Spinal cord (tissue), 10 donors: ENCODE data around the gene PITRM1. TPM values are rescaled to one million over a fixed set of nuclear protein-coding genes. Genes with fewer than 3 reads are reported as not detected.
A peak's percentile ranks its signal among the peaks of the same experiment; 100 is the strongest.

Source experiments
- DNase-seq, 6 donors: peaks; one replicate each; pipeline versions ENCODE4 v3.0.0 to v3.0.0-alpha.2; 2013 to 2015; ENCODE audit warnings: low spot score in 6 of 6, low read depth in 4 of 6
- H3K27ac ChIP-seq: one replicate; pipeline ENCODE4 v1.5.1; 2013; ENCODE audit warnings: low read depth, low read length, control low read depth
- H3K27me3 ChIP-seq: one replicate; pipeline ENCODE4 v1.6.1; 2013; ENCODE audit warnings: low read length; ENCODE audit not compliant: control insufficient read depth, insufficient read depth
- H3K36me3 ChIP-seq: one replicate; pipeline ENCODE4 v1.6.1; 2013; ENCODE audit warnings: low read length; ENCODE audit not compliant: control insufficient read depth, insufficient read depth
- H3K4me1 ChIP-seq: one replicate; pipeline ENCODE4 v1.6.1; 2013; ENCODE audit warnings: low read length; ENCODE audit not compliant: control insufficient read depth, insufficient read depth
- H3K4me3 ChIP-seq: one replicate; pipeline ENCODE4 v1.5.1; 2013; ENCODE audit warnings: low read depth, low read length, control low read depth
- H3K9me3 ChIP-seq: one replicate; pipeline ENCODE4 v1.6.1; 2013; ENCODE audit warnings: low read length; ENCODE audit not compliant: control insufficient read depth, insufficient read depth
- WGBS: methylation state at CpG from one replicate; pipeline ENCODE4 v1.1.5; 2013; ENCODE audit warnings: missing lambda C conversion rate; ENCODE audit not compliant: insufficient coverage; 5-methylcytosine and 5-hydroxymethylcytosine counted together
- polyA plus RNA-seq, 2 donors: library from polyadenylated mRNA; unstranded; fragments of 120-200 nt; gene quantifications; one replicate each; pipeline ENCODE4 v1.2.1, GENCODE V29; 2013; ENCODE audit not compliant: insufficient read length in 2 of 2
- total RNA-seq, 2 donors: library from RNA; depleted of rRNA in 1 of 2; stranded (reverse); fragments of 120-200 nt in 1 of 2; fragments of >200 nt in 1 of 2; gene quantifications; one replicate each; pipeline versions ENCODE4 v1.2.3 to v1.2.4, GENCODE V29; 2013 to 2014
- donor health status: healthy.

Gene PITRM1
- total and polyA plus RNA-seq, 4 donors, result 60.0 to 103 (median 80.3) TPM

DNA sequence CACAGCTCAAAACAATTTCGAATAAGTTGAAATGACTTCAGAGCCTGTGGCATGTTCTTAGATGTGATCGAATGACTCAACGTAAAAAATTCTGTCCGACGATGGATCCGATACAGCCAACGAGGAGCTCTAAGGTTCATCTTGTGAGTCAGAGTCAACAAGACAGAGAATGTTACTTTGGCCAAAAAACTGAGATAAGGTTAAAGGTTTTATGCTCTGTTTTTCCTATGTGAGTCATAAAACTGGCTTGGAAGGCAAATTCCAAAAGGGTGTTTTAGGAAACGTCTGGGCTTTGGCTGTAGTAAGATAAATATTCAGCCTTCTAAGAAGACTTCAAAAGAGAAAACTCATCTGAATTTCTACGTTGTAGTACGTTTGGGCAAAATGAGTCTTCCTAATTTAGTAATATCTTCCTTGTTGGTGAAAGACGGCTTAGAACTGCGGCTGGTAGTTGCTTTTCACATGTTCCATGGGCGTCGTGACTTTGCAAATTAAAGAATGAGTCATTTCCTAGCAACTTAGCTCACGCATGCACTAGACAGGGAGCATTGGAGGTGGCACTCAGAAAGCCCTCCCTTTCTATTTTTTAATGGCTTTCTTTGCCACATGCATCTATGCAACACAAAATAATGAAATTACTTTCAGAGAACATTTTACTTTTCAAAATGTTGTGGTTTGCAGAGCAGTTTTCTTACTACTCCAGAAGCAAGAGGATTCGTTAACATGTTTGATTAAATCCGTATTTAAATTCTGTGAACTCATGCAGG is 77.0 kb downstream of the PITRM1 start:
- 68% methylated on average over 14 of the region's 17 CpGs for WGBS
- H3K27ac ChIP-seq, result peak overlapping the region; percentile 66
- peaks cover 12% of the 10 kb centered on the region for H3K4me1 ChIP-seq
- H3K27me3 ChIP-seq, result no peaks in the 10 kb centered on the region
- H3K4me3 ChIP-seq, result no peak overlapping the region
- H3K36me3 ChIP-seq, result peaks cover 14% of the 10 kb centered on the region
- no peaks in the 10 kb centered on the region for H3K9me3 ChIP-seq
- DNase-seq, result peak in 1 of 6 donors; percentile 69

DNA sequence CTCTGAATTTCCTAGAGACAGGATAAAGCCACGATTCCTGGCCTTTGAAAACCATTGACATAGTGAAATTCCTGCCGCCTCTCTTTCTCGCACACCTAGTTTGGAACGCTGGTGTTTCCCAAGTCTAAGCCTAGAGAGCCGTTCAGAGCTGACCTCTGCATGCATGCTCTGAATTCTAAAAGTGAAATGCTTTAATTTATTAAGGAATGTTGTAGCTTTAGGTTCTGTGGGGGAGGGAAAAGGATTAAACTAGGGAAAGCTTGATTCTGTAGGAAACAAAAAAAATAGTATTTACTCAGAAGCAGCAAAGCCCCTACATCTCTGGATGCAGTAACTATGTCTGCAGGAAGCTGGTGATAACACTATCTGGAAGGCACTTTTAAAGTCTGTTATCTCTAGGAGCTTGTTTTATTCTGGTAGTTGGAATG is 78.0 kb downstream of the PITRM1 start:
- Histone ChIP-seq H3K27me3 (no peaks in the 10 kb centered on the region), H3K36me3 (peaks cover 5% of the 10 kb centered on the region), H3K4me1 (peaks cover 18% of the 10 kb centered on the region), H3K4me3 (no peak overlapping the region), H3K9me3 (no peaks in the 10 kb centered on the region), H3K27ac (peak overlapping the region; percentile 66)
- WGBS, result 69% methylated on average over 5 of the region's 5 CpGs
- no peak for DNase-seq

DNA sequence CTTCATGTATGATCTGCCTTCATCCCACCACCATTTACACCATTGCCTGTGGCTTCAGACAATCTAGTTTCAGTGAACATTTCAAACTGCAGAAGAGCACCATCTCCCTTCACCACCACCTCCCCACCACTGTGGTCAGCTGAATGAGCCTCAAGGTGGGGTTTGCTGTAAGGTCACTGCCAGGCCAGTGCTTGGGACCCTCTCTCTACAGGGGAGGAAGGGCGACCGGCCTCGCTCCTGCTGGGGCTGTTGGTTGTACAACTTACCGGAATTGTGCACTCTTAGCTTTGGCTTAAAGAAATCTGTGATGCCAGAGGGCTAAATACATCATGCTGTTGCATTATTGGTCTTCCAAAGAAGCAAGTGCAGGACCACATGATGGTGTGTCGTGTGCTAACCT is 78.6 kb downstream of the PITRM1 start:
- WGBS, result 100% methylated on average over 4 of the region's 5 CpGs
- H3K4me1 ChIP-seq, result peaks cover 18% of the 10 kb centered on the region
- no peak overlapping the region for H3K27ac ChIP-seq

GRCh38 chr10:3091921-3092320 is 80.7 kb downstream of the PITRM1 start:
- no peak for DNase-seq
- Histone ChIP-seq H3K27ac (no peak overlapping the region), H3K4me3 (no peak overlapping the region), H3K27me3 (no peaks in the 10 kb centered on the region), H3K36me3 (no peaks in the 10 kb centered on the region), H3K4me1 (peaks cover 22% of the 10 kb centered on the region), H3K9me3 (no peaks in the 10 kb centered on the region)
- WGBS, result 85% methylated on average over 4 of the region's 5 CpGs

More for the DNA sequence above, 78.6 kb downstream of the PITRM1 start:
- DNase-seq, result no peak
- H3K36me3 ChIP-seq, result no peaks in the 10 kb centered on the region
- no peaks in the 10 kb centered on the region for H3K27me3 ChIP-seq
- no peak overlapping the region for H3K4me3 ChIP-seq
- H3K9me3 ChIP-seq, result no peaks in the 10 kb centered on the region

DNA sequence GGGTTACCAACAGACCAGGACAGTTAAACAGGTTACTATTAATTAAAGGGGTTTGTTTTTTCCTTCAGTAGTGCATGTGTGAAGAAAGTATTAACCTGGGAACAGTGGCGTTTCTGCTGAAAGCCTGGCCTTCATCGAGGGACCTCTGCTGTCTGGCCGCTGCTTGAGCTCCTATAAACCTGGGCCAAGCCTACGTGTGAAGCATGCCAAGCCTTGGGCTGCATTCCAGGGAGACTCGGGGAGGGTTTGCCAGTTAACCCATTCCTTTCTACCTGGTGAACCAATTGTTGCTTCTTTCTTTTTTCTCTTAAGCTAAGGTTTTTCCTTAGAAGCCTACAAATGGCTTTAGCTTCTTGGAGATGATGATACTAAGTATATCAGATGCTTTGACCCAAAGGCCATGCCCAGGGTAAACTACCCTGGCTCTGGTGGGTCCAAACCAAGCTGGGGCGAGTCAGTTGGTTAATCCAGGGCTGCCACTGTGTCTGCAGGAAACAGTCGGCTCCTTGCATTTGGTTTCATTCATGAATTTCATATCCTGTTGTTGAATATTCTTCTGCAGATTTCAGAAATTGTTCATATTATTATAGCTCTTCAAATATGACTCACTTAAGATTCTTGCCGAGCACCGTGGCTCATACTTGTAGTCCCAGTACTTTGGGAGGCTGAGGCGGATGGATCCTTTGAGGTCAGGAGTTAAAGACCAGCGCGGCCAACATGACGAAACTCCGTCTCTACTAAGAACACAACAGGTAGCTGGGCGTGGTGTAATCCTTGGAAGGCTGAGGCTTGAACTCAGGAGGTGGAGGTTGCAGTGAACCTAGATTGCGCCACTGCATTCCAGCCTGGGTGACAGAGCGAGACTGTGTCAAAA is 81.4 kb downstream of the PITRM1 start:
- WGBS, result 33% methylated on average over 11 of the region's 17 CpGs
- Histone ChIP-seq H3K27ac (peak overlapping the region; percentile 6), H3K4me3 (no peak overlapping the region), H3K4me1 (peaks cover 17% of the 10 kb centered on the region), H3K27me3 (no peaks in the 10 kb centered on the region), H3K9me3 (no peaks in the 10 kb centered on the region), H3K36me3 (no peaks in the 10 kb centered on the region)
- peak in 2 of 6 donors; percentile 84 to 88 for DNase-seq

GRCh38 chr10:3090388-3090787 is 82.2 kb downstream of the PITRM1 start:
- Histone ChIP-seq H3K27ac (no peak overlapping the region), H3K4me1 (peaks cover 16% of the 10 kb centered on the region), H3K4me3 (no peak overlapping the region), H3K27me3 (no peaks in the 10 kb centered on the region), H3K36me3 (no peaks in the 10 kb centered on the region), H3K9me3 (no peaks in the 10 kb centered on the region)
- DNase-seq, result no peak
- WGBS, result 68% methylated on average over 3 of the region's 12 CpGs

Other genes with a start within 250 kb of the PITRM1 start
- gene PFKP, start 105.2 kb downstream of the PITRM1 start, total RNA-seq, result 100 to 1,000 TPM in 1 of 2 donors, 10 to 100 TPM in 1; 76.4 to 120 TPM
- 100 to 1,000 TPM; 156 to 178 TPM for gene PFKP, start 105.2 kb downstream of the PITRM1 start, polyA plus RNA-seq